Upper lobe of right lung (tissue), 1 donor: ENCODE data around the gene USP36. TPM values are rescaled to one million over a fixed set of nuclear protein-coding genes. Genes with fewer than 3 reads are reported as not detected.

Experiments
- ATAC-seq: fragments of 200-7000 bp; cut with Tn5 transposase; one replicate; pipeline ENCODE4 v1.9.1; 2020; ENCODE audit warnings: mild to moderate bottlenecking, moderate library complexity
- DNase-seq: peaks from one replicate; pipeline ENCODE4 v3.0.0-alpha.2; 2020
- H3K27ac ChIP-seq: fragments of 200-600 bp; one replicate; pipeline ENCODE4 v1.8.0; 2022
- H3K27me3 ChIP-seq: fragments of 200-600 bp; one replicate; pipeline ENCODE4 v1.8.0; 2022; ENCODE audit warnings: mild to moderate bottlenecking
- H3K36me3 ChIP-seq: fragments of 200-600 bp; one replicate; pipeline ENCODE4 v1.8.0; 2022
- H3K4me1 ChIP-seq: fragments of 200-600 bp; one replicate; pipeline ENCODE4 v1.8.0; 2022
- H3K4me3 ChIP-seq: fragments of 200-600 bp; one replicate; pipeline ENCODE4 v1.8.0; 2022; ENCODE audit warnings: mild to moderate bottlenecking
- H3K9me3 ChIP-seq: fragments of 200-600 bp; one replicate; pipeline ENCODE4 v1.8.0; 2022
- CTCF ChIP-seq: fragments of 200-600 bp; IDR thresholded peaks from one replicate; pipeline ENCODE4 v1.8.0; 2022; ENCODE audit warnings: antibody characterized with exemption
- intact Hi-C: fragments of 100-400 bp; cut with DNase I; formaldehyde crosslinking; loops from one replicate; pipeline ENCODE4 v1.11.0; 2022
- total RNA-seq: library from RNA; stranded (reverse); fragmentation: NEBNext Ultra II Directional; extraction: Animal tissue kit (Norgen Biotek cat#: 25700); gene quantifications from one replicate; pipeline ENCODE4 v1.2.1, GENCODE V29; 2021
- donor health status: DM: no; HTN: yes; CAD: no; lungs with severe emphysema.

Gene USP36
- total RNA-seq, 1 donor from 2014 or later, result 69.6 TPM

GRCh38 chr17:78865682-78866390 lies 25.2 kb upstream of the USP36 start:
- Histone ChIP-seq H3K27ac (no peak overlapping the region), H3K4me3 (no peak overlapping the region)

GRCh38 chr17:78864117-78864516 lies 23.5 kb upstream of the USP36 start:
- Histone ChIP-seq H3K27me3 (no peaks in the 10 kb centered on the region), H3K27ac (no peak overlapping the region), H3K9me3 (no peaks in the 10 kb centered on the region), H3K4me1 (peaks cover 13% of the 10 kb centered on the region), H3K4me3 (no peak overlapping the region), H3K36me3 (peaks cover 15% of the 10 kb centered on the region)
- intact Hi-C loops, result loop anchor here (5.0 kb wide), 1 partner anchor 108 kb away; no protein-coding TSS in a partner anchor
- ATAC-seq (no peak), DNase-seq (no peak)
- no peak for TF ChIP-seq CTCF

More at GRCh38 chr17:78865682-78866390, 25.2 kb upstream of the USP36 start:
- Histone ChIP-seq H3K9me3 (no peaks in the 10 kb centered on the region), H3K4me1 (peaks cover 13% of the 10 kb centered on the region), H3K36me3 (peaks cover 31% of the 10 kb centered on the region), H3K27me3 (no peaks in the 10 kb centered on the region)
- DNase-seq (peak; percentile 84), ATAC-seq (peak; percentile 91)
- peak; percentile 94 for TF ChIP-seq CTCF
- intact Hi-C loops, result no loop called here

- intact Hi-C loops, result loop anchor here (5.0 kb wide), 1 partner anchor 110 kb away; no protein-coding TSS in a partner anchor
- peaks cover 13% of the 10 kb centered on the region for H3K4me1 ChIP-seq
- peak overlapping the region; percentile 65 for H3K27ac ChIP-seq
- no peak overlapping the region for H3K4me3 ChIP-seq
- H3K36me3 ChIP-seq, result peaks cover 12% of the 10 kb centered on the region
- no peaks in the 10 kb centered on the region for H3K9me3 ChIP-seq
- no peaks in the 10 kb centered on the region for H3K27me3 ChIP-seq
- peak; percentile 92 for ATAC-seq
- TF ChIP-seq CTCF, result no peak
- peak; percentile 83 for DNase-seq
Observed at GRCh38 chr17:78862073-78863023, 21.7 kb upstream of the USP36 start.

GRCh38 chr17:78861229-78861628 lies 20.6 kb upstream of the USP36 start:
- peak overlapping the region; percentile 65 for H3K27ac ChIP-seq
- ATAC-seq, result no peak

More at GRCh38 chr17:78861229-78861628, 20.6 kb upstream of the USP36 start:
- peaks cover 13% of the 10 kb centered on the region for H3K4me1 ChIP-seq
- no peak overlapping the region for H3K4me3 ChIP-seq
- no peaks in the 10 kb centered on the region for H3K9me3 ChIP-seq
- H3K36me3 ChIP-seq, result peaks cover 23% of the 10 kb centered on the region
- intact Hi-C loops, result loop anchor here (5.0 kb wide), 1 partner anchor 111 kb away; no protein-coding TSS in a partner anchor
- no peak for DNase-seq
- no peak for TF ChIP-seq CTCF
- H3K27me3 ChIP-seq, result no peaks in the 10 kb centered on the region
